Choroid plexus epithelial cell (primary cell): ENCODE data around the gene DPP6.
A peak's percentile ranks its signal among the peaks of the same experiment; 100 is the strongest.
"Not testable (repeated sequence)": the region's sequence is repeated elsewhere in the genome, so short reads cannot be mapped to it uniquely, and the experiment has no call there.

Source experiments
- DNase-seq: peaks from one replicate; pipeline ENCODE4 v3.0.0-alpha.2; 2010; ENCODE audit warnings: low read depth
- H3K4me3 ChIP-seq: 2 replicates; pipeline ENCODE4 v1.5.1; 2011; ENCODE audit warnings: low read depth, mild to moderate bottlenecking, control low read depth, low read length, moderate library complexity
- CTCF ChIP-seq: conservative IDR thresholded peaks from 2 replicates; pipeline ENCODE4 v1.5.1; 2011; ENCODE audit warnings: low read depth, mild to moderate bottlenecking, control low read depth, inconsistent platforms, low read length, moderate library complexity

The DPP6 gene

GRCh38 chr7:154928136-154929005 is 876.2 kb downstream of the DPP6 start:
- peak overlapping the region; percentile 63 for H3K4me3 ChIP-seq
- peak; percentile 96 for DNase-seq

GRCh38 chr7:154929006-154929726 is 877.0 kb downstream of the DPP6 start:
- no peak for DNase-seq
- peak overlapping the region; percentile 62 for H3K4me3 ChIP-seq
- TF ChIP-seq CTCF: no peak

More at GRCh38 chr7:154928136-154929005, 876.2 kb downstream of the DPP6 start:
- TF ChIP-seq CTCF: no peak

- peak; percentile 8 for DNase-seq
- H3K4me3 ChIP-seq: no peak overlapping the region
These were observed 879.7 kb downstream of the DPP6 start for GRCh38 chr7:154931906-154932305.

GRCh38 chr7:154934353-154934952 is 882.3 kb downstream of the DPP6 start:
- not testable (repeated sequence) for DNase-seq, H3K4me3 ChIP-seq

More at GRCh38 chr7:154931906-154932305, 879.7 kb downstream of the DPP6 start:
- TF ChIP-seq CTCF: no peak

- DNase-seq: no peak
- no peak overlapping the region for H3K4me3 ChIP-seq
- no peak for TF ChIP-seq CTCF
These were observed 885.6 kb downstream of the DPP6 start for GRCh38 chr7:154937837-154938236.

- no peak for TF ChIP-seq CTCF
- no peak for DNase-seq
- H3K4me3 ChIP-seq: no peak overlapping the region
These were observed 890.5 kb downstream of the DPP6 start for GRCh38 chr7:154942691-154943090.
